Neural crest cell (in vitro differentiated cells): ENCODE measurements around the gene POU2F3. TPM values are rescaled to one million over a fixed set of nuclear protein-coding genes. Genes with fewer than 3 reads are reported as not detected.

ENCODE experiments used
- DNase-seq: peaks from one replicate; pipeline ENCODE4 v3.0.0; 2021; ENCODE audit warnings: low read depth, mixed read lengths, low spot score
- H3K27ac Mint-ChIP-seq: one replicate; pipeline ENCODE4 v1.8.0; 2021; ENCODE audit warnings: mild to moderate bottlenecking, mixed read lengths; ENCODE audit not compliant: unreplicated experiment
- H3K27me3 Mint-ChIP-seq: 2 replicates; pipeline ENCODE4 v1.8.0; 2021; ENCODE audit warnings: low read depth, mild to moderate bottlenecking, mixed read lengths
- H3K36me3 Mint-ChIP-seq: 2 replicates; pipeline ENCODE4 v1.8.0; 2021; ENCODE audit warnings: low read depth, mild to moderate bottlenecking, mixed read lengths
- H3K4me1 Mint-ChIP-seq: 2 replicates; pipeline ENCODE4 v1.8.0; 2021; ENCODE audit warnings: mixed read lengths
- H3K4me3 Mint-ChIP-seq: one replicate; pipeline ENCODE4 v1.8.0; 2021; ENCODE audit warnings: mild to moderate bottlenecking, mixed read lengths
- H3K9me3 Mint-ChIP-seq: 2 replicates; pipeline ENCODE4 v1.8.0; 2021; ENCODE audit warnings: mixed read lengths
- CTCF ChIP-seq: fragments of 200-600 bp; sonication (generic); conservative IDR thresholded peaks from 2 replicates; pipeline ENCODE4 v1.5.0; 2021; ENCODE audit warnings: antibody characterized with exemption, mild to moderate bottlenecking
- total RNA-seq: library from RNA; stranded (reverse); gene quantifications from 2 replicates; pipeline ENCODE4 v1.2.1, GENCODE V29; 2021

The POU2F3 gene
- total RNA-seq, 1 donor from 2014 or later: not detected

GRCh38 chr11:120208001-120208441, 31.9 kb upstream of the POU2F3 start:
- Mint-ChIP-seq H3K27ac (no peak overlapping the region), H3K36me3 (no peaks in the 10 kb centered on the region), H3K4me3 (peak overlapping the region; percentile 35), H3K4me1 (peaks cover 51% of the 10 kb centered on the region), H3K27me3 (peaks cover 4% of the 10 kb centered on the region), H3K9me3 (no peaks in the 10 kb centered on the region)
- no peak for DNase-seq
- no peak for TF ChIP-seq CTCF

GRCh38 chr11:120208777-120209176, 31.2 kb upstream of the POU2F3 start:
- Mint-ChIP-seq H3K4me3 (peak overlapping the region; percentile 35), H3K27me3 (peaks cover 4% of the 10 kb centered on the region), H3K36me3 (no peaks in the 10 kb centered on the region), H3K4me1 (peaks cover 57% of the 10 kb centered on the region), H3K27ac (no peak overlapping the region), H3K9me3 (no peaks in the 10 kb centered on the region)
- no peak for DNase-seq
- TF ChIP-seq CTCF: no peak

DNA sequence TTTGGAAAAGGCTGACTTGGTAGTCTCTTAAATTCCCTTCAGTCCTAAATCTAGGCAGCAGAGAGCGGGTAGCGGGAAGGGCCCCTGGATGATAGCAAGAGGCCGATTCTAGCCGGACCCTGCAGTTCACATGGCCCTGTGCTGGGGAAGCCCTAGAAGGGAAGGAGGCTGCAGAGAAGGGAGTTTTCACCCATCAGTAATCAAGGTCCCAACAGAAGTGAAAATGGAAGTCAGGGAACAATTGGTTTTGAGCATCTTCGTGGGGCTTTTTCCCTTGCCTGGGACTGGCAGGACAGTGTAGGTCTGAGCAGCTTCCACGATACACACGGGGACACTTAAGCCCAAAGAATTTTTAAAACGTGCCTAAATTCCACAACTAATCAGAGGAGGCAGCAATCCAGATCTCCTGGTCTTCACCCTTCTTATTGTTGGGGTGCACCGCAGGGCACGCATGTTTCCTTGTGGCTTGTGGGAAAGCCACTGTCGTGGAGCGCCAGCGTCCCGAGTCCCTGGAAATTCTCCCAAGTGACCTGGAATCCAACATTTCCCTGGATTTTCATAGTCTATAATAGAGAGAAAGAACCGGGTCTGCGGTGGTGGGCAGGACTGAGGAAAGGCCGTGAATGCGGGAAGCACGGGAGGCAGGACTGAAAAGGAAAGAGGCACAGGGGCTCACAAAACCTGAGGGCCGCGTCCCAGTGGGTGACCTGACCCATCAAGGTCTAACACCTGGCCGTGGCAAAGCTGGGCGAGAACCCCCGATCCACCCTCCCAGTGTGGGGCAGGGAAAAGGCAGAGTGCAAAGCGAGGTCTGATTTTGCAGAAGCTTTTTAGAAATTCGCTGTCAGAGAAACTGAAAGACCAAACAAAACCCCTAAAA, 30.0 kb upstream of the POU2F3 start:
- TF ChIP-seq CTCF: no peak
- H3K27me3 Mint-ChIP-seq: peaks cover 4% of the 10 kb centered on the region

GRCh38 chr11:120210626-120211521, 29.1 kb upstream of the POU2F3 start, which contains the start of gene OAF:
OAF (plus strand) TSS chr11:120211032; CDS start chr11:120211280, 248 bp downstream.
- H3K4me1 Mint-ChIP-seq: peaks cover 68% of the 10 kb centered on the region
- peak within 1 kb of the TSS; percentile 94 for H3K27ac Mint-ChIP-seq
- no peaks in the 10 kb centered on the region for H3K36me3 Mint-ChIP-seq
- peak; percentile 81 for DNase-seq
- H3K27me3 Mint-ChIP-seq: peaks cover 4% of the 10 kb centered on the region
- no peaks in the 10 kb centered on the region for H3K9me3 Mint-ChIP-seq
- peak; percentile 51 for TF ChIP-seq CTCF
- peak within 1 kb of the TSS; percentile 99 for H3K4me3 Mint-ChIP-seq

More for the DNA sequence above, 30.0 kb upstream of the POU2F3 start:
- H3K4me1 Mint-ChIP-seq: peaks cover 62% of the 10 kb centered on the region
- no peaks in the 10 kb centered on the region for H3K36me3 Mint-ChIP-seq
- H3K4me3 Mint-ChIP-seq: peak overlapping the region; percentile 87
- H3K27ac Mint-ChIP-seq: peak overlapping the region; percentile 72
- no peak for DNase-seq
- H3K9me3 Mint-ChIP-seq: no peaks in the 10 kb centered on the region

DNA sequence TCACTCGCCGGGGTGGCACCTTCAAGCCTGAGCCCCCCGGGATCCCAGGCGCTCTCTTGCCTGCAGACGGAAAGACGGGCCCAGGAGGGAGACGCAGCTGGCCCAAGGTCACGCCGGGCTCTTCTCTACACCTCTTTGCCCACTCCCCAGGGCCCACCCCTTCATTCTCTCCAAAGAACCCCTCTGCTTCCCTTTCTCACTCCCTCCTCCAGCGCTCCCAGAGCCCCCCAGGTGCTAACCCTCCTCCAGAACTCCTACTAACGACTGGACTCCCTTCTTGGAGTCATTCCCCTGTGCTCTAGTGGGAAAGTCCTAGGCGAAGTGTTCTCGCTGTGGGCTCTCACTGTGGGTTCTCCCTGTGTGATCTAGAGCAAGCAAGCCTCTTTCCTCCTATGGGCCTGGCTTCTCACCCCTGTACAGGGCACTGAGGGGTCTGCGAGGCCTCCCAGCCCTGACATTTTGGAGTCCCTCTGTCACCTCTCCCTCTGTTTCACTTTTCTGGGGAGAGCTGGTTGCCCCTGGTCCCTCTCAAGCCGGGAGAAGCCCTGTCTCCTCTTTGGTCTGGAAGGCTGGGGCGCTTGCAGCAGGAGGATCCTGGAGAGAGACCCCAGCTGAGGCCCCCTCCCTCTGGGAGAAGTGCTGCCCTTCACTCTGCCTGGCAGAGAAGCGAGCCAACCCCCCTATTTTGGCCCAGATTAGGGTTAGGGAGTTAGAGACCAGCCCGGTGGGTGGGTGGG, 28.2 kb upstream of the POU2F3 start:
- H3K27me3 Mint-ChIP-seq: peaks cover 4% of the 10 kb centered on the region
- H3K27ac Mint-ChIP-seq: peak overlapping the region; percentile 94
- no peak for TF ChIP-seq CTCF
- H3K9me3 Mint-ChIP-seq: no peaks in the 10 kb centered on the region
- no peak for DNase-seq
- H3K4me1 Mint-ChIP-seq: peaks cover 67% of the 10 kb centered on the region
- H3K36me3 Mint-ChIP-seq: no peaks in the 10 kb centered on the region
- peak overlapping the region; percentile 99 for H3K4me3 Mint-ChIP-seq
